Astrocyte (in vitro differentiated cells and primary cell): Measurements from ENCODE around the gene RAB3B.

Experiments used
- CTCF ChIP-seq: IDR thresholded peaks from 2 replicates; pipeline ENCODE4 v1.5.1; 2011; ENCODE audit warnings: low read depth, mild to moderate bottlenecking, inconsistent platforms, low read length, moderate library complexity; ENCODE audit not compliant: insufficient read depth
- EZH2 ChIP-seq: IDR thresholded peaks from 2 replicates; pipeline ENCODE4 v1.6.1; 2012; ENCODE audit warnings: mild to moderate bottlenecking, low read length, inconsistent platforms; ENCODE audit not compliant: insufficient read depth

GRCh38 chr1:51867479-51868232 lies 122.8 kb downstream of the RAB3B start:
- no peak for TF ChIP-seq CTCF
- TF ChIP-seq EZH2: no peak
